Esophagus squamous epithelium (tissue), 5 donors: ENCODE measurements around the gene CTNNBIP1. TPM values are rescaled to one million over a fixed set of nuclear protein-coding genes. Genes with fewer than 3 reads are reported as not detected.
"Not testable (repeated sequence)": the region's sequence is repeated elsewhere in the genome, so short reads cannot be mapped to it uniquely, and the experiment has no call there.

ENCODE experiments used
- DNase-seq: peaks from one replicate; lab custom pipeline; 2025; lab: John Stamatoyannopoulos, UW
- H3K27ac ChIP-seq, 4 donors: fragments of 200-600 bp; sonication (generic); one replicate each; pipeline ENCODE4 v1.5.1; 2016 to 2019; ENCODE audit warnings: mild to moderate bottlenecking in 1 of 4
- H3K27me3 ChIP-seq, 4 donors: fragments of 200-600 bp; sonication (generic); 1 replicate in 3 of 4; 2 replicates in 1 of 4; pipeline versions ENCODE4 v1.5.1 to v1.6.0; 2017 to 2021; ENCODE audit warnings: antibody characterized with exemption in 1 of 4
- H3K36me3 ChIP-seq, 3 donors: fragments of 200-600 bp; sonication (generic); one replicate each; pipeline ENCODE4 v1.5.1; 2016 to 2019
- H3K4me1 ChIP-seq, 3 donors: fragments of 200-600 bp; sonication (generic); one replicate each; pipeline ENCODE4 v1.5.1; 2017 to 2019
- H3K4me3 ChIP-seq, 4 donors: fragments of 200-600 bp; sonication (generic); 1 replicate in 3 of 4; 2 replicates in 1 of 4; pipeline ENCODE4 v1.5.1; 2016 to 2019; ENCODE audit warnings: mild to moderate bottlenecking in 2 of 4, moderate library complexity in 1 of 4
- H3K9me3 ChIP-seq, 3 donors: fragments of 200-600 bp; sonication (generic); one replicate each; pipeline ENCODE4 v1.5.1; 2016 to 2019
- CTCF ChIP-seq, 6 experiments: fragments of 450-650 bp in 4 of 6; fragments of 200-600 bp in 2 of 6; sonication (generic) in 2 of 6; IDR thresholded peaks; one replicate each; pipeline ENCODE4 v1.5.1; 2016 to 2019; ENCODE audit warnings: antibody characterized with exemption in 6 of 6, mild to moderate bottlenecking in 4 of 6, moderate library complexity in 4 of 6
- POLR2A ChIP-seq, 4 donors: fragments of 450-650 bp; IDR thresholded peaks; one replicate each; pipeline ENCODE4 v1.6.1; 2017; ENCODE audit warnings: antibody characterized with exemption in 4 of 4, mild to moderate bottlenecking in 4 of 4, moderate library complexity in 3 of 4
- WGBS, 2 donors: methylation state at CpG; one replicate each; pipeline ENCODE4 v1.1.5; 2018; 5-methylcytosine and 5-hydroxymethylcytosine counted together
- intact Hi-C: fragments of 100-400 bp; cut with DNase I; formaldehyde crosslinking; loops from one replicate; pipeline ENCODE4 v1.15.0; 2022
- total RNA-seq, 4 donors: library from RNA; depleted of rRNA; stranded (reverse); fragments of >200 nt; gene quantifications; one replicate each; pipeline ENCODE4 v1.1.0, GENCODE V29; 2016
- donor health status: DM: yes; HTN: yes; CAD: no.

Gene CTNNBIP1
- total RNA-seq, 4 donors from 2014 or later = 76.1 to 186 (median 118) TPM

GRCh38 chr1:9814619-9815018, 95.5 kb downstream of the CTNNBIP1 start:
- no peaks in the 10 kb centered on the region for H3K36me3 ChIP-seq
- TF ChIP-seq POLR2A (IDR thresholded peaks at IDR 0.05) = no peak
- TF ChIP-seq CTCF (IDR thresholded peaks at IDR 0.05) = no peak
- DNase-seq = no peak
- intact Hi-C loops = no loop called here
- H3K27ac ChIP-seq = no peak overlapping the region
- no peaks in the 10 kb centered on the region for H3K27me3 ChIP-seq
- 77 to 81% methylated on average over 6 of the region's 6 CpGs for WGBS, 2 donors
- no peaks in the 10 kb centered on the region for H3K9me3 ChIP-seq
- no peak overlapping the region for H3K4me3 ChIP-seq
- H3K4me1 ChIP-seq = peaks cover 0 to 66% (median 23%) of the 10 kb centered on the region in 3 donors

DNA sequence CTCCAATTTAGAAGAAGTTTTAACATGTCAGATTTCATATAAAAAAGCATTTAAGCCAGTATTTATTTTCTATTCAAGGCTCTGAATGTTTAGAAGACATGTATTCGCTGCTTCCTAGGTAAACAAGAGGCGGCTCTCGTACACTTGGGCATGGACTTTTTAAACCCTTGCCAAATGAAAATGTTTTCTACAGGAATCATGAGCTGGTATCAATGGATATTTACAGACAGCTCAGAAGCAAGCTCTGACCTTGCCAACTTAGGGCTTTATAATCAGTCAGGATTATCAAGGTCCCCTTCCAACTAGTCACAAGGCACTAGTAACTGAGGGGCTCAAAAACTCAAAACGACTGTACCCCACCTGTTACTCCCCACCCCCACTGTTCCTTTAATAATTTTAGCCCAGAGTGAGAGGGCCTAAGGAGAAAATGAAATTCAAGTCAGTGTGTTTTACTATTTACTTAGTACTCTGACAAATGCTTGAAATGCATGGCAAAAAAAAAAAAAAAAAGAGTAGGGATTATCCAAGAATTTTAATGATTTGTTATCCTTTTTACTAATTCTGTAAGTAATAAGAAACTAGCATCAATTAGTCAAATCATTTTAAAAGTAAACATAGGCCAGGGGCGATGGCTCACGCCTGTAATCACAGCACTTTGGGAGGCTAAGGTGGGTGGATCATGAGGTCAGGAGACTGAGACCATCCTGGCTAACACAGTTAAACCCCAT, 98.7 kb downstream of the CTNNBIP1 start:
- Histone ChIP-seq H3K4me1 (peaks cover 0 to 81% (median 37%) of the 10 kb centered on the region in 3 donors), H3K9me3 (no peaks in the 10 kb centered on the region), H3K4me3 (no peak overlapping the region), H3K27me3 (no peaks in the 10 kb centered on the region), H3K27ac (peak overlapping the region in 2 of 4 donors; percentile 25 to 33), H3K36me3 (no peaks in the 10 kb centered on the region)
- intact Hi-C loops = no loop called here
- no peak for TF ChIP-seq POLR2A (IDR thresholded peaks at IDR 0.05)
- no peak for TF ChIP-seq CTCF (IDR thresholded peaks at IDR 0.05)
- DNase-seq = no peak
- WGBS, 2 donors = 21 to 53% methylated on average over 6 of the region's 6 CpGs

DNA sequence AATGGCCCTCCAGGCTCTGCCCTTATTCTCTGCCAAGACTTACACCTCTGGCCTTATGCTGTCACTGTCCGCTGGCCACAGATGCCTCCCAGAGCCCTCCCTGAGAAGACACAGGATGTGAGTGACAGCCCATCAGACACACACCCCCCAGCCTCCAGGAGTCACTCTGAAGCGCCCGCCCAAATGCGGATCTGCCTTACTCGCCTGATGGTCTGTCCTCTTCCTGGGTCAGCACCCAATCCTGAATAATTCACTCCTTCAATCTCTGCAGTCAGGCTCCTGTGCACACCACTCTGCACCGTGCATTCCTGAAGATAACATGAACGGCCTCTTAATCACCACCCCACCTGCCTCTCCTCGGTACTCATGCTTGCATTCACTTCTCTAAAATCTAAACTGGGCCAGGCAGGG, 101.0 kb downstream of the CTNNBIP1 start:
- intact Hi-C loops = no loop called here
- Histone ChIP-seq H3K4me1 (peaks cover 0 to 86% (median 40%) of the 10 kb centered on the region in 3 donors), H3K27ac (peak overlapping the region in 2 of 4 donors; percentile 16 to 33), H3K36me3 (no peaks in the 10 kb centered on the region), H3K27me3 (no peaks in the 10 kb centered on the region), H3K4me3 (no peak overlapping the region), H3K9me3 (no peaks in the 10 kb centered on the region)
- WGBS, 2 donors = 56 to 64% methylated on average over 5 to 8 of the region's 8 CpGs
- no peak for DNase-seq
- no peak for TF ChIP-seq POLR2A (IDR thresholded peaks at IDR 0.05)
- no peak for TF ChIP-seq CTCF (IDR thresholded peaks at IDR 0.05)

GRCh38 chr1:9808459-9808858, 101.6 kb downstream of the CTNNBIP1 start:
- no peak overlapping the region for H3K4me3 ChIP-seq
- peaks cover 0 to 87% (median 40%) of the 10 kb centered on the region in 3 donors for H3K4me1 ChIP-seq
- 36 to 41% methylated on average over 4 to 6 of the region's 8 CpGs for WGBS, 2 donors
- no peaks in the 10 kb centered on the region for H3K27me3 ChIP-seq
- DNase-seq = no peak
- H3K36me3 ChIP-seq = no peaks in the 10 kb centered on the region
- no peaks in the 10 kb centered on the region for H3K9me3 ChIP-seq
- intact Hi-C loops = no loop called here
- H3K27ac ChIP-seq = peak overlapping the region in 2 of 4 donors; percentile 16 to 33
- no peak for TF ChIP-seq CTCF (IDR thresholded peaks at IDR 0.05)
- TF ChIP-seq POLR2A (IDR thresholded peaks at IDR 0.05) = no peak

DNA sequence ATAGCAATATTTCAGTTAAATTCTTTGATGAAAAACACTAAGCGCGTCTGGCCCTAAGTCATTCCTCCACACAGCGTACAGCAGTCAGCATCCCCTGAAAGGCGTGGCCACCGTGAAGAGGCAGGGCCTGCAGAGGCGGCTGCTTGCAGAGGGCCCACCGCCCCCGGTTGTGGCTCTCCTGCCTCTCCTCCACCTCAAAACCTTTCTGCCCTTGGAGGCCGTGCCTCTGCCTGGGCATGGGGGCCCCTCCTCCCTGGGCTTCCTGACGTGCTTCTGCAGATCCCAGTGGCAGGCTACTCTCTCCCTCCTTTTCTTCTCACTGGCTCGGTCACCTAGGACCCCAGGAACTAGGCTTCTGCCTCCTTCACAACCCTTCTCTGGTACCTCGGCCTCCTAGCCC, 102.5 kb downstream of the CTNNBIP1 start:
- no peak for TF ChIP-seq POLR2A (IDR thresholded peaks at IDR 0.05)
- no peak for TF ChIP-seq CTCF (IDR thresholded peaks at IDR 0.05)
- Histone ChIP-seq H3K27me3 (no peaks in the 10 kb centered on the region), H3K4me1 (peaks cover 0 to 90% (median 40%) of the 10 kb centered on the region in 3 donors), H3K4me3 (no peak overlapping the region), H3K27ac (peak overlapping the region in 1 of 4 donors; percentile 25), H3K36me3 (no peaks in the 10 kb centered on the region), H3K9me3 (no peaks in the 10 kb centered on the region)
- WGBS, 2 donors = 40 to 51% methylated on average over 11 to 12 of the region's 12 CpGs
- DNase-seq = no peak
- intact Hi-C loops = no loop called here

GRCh38 chr1:9805972-9806371, 104.1 kb downstream of the CTNNBIP1 start:
- H3K27me3 ChIP-seq, H3K9me3 ChIP-seq, H3K36me3 ChIP-seq, H3K4me3 ChIP-seq, DNase-seq, intact Hi-C loops: not testable (repeated sequence)
- Histone ChIP-seq H3K27ac (peak overlapping the region in 1 of 4 donors; percentile 5), H3K4me1 (peaks cover 0 to 80% (median 29%) of the 10 kb centered on the region in 3 donors)
- WGBS, 2 donors = 73 to 88% methylated on average over 5 of the region's 5 CpGs
